Activated CD8-positive, alpha-beta memory T cell treated with anti-CD3 and anti-CD28 coated beads, Interleukin-2, amount 50 U/mL, for 1 hour (primary cell): ENCODE measurements around the gene CHTF18.
A peak's percentile ranks its signal among the peaks of the same experiment; 100 is the strongest.
"Not testable (repeated sequence)": the region's sequence is repeated elsewhere in the genome, so short reads cannot be mapped to it uniquely, and the experiment has no call there.

ENCODE experiments used
- DNase-seq: peaks from one replicate; pipeline ENCODE4 v3.0.0-alpha.2; 2020; ENCODE audit errors: extremely low read depth

Gene CHTF18

DNA sequence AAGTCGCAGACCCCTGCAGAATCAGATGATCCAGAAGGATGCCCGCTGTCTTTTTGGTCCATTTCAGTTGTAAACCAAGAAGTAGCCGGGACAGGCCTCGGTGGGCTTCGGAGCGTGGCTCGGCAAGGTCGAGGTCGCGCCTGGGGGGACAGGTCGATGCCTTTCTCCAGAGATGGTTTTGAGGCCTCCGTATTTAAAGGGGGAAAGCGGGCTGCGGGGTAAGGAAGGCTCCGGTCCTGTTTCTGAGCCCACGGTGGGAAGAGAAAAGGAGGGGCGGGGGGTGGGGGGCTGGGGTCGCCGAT, 19.6 kb downstream of the CHTF18 start:
- no peak for DNase-seq

DNA sequence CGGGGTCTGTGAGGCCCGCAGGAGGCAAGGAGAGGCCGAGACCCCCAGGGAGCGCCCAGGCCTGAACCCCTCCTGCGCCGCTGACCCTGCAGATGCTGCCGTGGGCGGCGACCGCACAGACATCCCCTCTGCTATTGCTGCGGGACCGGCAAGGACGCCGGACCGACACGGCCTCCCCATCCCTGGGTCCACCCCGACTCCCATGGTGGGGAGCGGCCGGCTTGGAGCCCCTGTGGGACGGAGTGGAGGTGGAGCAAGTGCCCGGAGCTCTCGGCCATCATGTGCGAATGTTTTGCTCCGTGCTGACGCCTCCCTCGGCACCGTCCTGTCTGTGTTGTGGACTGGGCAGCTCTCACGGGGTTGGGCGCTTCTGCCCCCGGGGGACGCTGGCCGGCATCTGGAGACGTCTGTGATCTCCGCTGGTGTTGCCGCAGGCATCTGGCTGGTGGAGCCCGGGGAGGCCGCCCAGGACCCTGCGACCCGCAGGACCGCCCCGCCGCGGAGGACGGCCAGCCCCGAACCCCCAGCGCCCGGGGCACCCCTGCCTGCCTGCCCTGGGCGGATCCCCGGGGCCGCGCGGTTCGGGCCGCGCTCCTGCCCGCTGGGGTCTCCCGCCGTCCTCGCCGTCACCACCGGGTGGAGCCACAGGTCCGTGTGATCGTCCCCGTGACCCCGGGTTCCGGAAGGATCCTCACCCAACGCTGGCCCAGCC, 24.9 kb downstream of the CHTF18 start:
- peak; percentile 8 for DNase-seq

DNA sequence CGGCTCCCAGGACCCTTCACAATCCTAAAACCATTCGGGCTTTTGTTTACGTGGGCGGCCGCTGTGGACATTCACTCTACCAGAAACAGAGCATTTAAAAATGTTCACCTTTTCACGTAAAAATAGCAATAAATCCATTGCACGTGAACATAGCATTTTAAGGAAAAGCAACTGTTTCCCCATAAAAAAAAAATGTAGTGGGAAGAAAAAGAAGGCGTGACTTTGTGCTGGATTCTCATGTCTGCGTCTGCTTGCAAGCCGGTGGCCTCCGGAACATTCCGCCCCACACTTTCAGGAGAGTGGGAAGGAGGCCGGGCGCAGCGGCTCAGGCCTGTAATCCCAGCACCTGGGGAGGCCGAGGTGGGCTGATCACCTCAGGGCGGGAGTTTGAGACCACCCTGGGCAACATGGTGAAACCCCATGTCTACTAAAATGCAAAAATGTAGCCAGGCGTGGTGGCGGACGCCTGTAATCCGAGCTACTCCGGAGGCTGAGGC, 25.5 kb downstream of the CHTF18 start:
- DNase-seq: no peak

DNA sequence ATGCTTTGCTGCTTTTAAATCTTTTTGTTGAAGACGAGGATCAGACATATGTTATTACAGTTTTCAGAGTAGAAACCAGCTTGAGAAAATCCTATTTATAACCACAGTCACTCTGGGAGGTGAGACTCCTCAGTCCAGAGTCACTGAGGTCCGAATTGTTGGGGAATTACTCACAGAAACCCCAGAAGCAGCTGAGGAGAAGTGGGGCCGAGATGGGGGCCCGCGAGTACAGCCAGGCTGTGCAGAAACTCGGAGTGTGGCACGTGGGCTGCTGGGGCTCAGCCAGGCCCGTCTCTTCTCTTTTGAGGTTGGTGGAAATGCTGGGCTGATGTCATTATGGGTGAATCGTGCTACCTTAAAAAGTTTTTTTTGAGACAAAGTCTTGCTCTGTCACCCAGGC, 26.6 kb downstream of the CHTF18 start:
- DNase-seq: no peak

DNA sequence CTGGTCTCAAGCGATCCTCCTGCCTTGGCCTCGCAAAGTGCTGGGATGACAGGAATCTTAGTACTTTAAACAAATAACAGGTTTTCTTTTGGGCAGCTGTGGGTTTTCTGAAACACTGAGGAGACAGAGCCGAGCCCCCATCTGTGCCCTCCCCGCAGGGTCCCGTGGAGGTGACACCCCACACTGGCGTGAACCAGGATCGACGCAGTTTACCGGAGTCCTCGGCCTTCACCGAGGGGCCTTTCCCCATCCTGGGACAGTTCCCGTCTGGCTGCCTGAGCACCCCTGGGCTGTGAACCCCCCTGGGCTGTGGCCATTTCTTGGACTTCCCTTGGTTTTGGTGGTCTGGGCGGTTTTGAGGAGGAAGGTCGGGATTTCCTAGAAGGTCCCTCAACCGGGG, 27.4 kb downstream of the CHTF18 start:
- no peak for DNase-seq

DNA sequence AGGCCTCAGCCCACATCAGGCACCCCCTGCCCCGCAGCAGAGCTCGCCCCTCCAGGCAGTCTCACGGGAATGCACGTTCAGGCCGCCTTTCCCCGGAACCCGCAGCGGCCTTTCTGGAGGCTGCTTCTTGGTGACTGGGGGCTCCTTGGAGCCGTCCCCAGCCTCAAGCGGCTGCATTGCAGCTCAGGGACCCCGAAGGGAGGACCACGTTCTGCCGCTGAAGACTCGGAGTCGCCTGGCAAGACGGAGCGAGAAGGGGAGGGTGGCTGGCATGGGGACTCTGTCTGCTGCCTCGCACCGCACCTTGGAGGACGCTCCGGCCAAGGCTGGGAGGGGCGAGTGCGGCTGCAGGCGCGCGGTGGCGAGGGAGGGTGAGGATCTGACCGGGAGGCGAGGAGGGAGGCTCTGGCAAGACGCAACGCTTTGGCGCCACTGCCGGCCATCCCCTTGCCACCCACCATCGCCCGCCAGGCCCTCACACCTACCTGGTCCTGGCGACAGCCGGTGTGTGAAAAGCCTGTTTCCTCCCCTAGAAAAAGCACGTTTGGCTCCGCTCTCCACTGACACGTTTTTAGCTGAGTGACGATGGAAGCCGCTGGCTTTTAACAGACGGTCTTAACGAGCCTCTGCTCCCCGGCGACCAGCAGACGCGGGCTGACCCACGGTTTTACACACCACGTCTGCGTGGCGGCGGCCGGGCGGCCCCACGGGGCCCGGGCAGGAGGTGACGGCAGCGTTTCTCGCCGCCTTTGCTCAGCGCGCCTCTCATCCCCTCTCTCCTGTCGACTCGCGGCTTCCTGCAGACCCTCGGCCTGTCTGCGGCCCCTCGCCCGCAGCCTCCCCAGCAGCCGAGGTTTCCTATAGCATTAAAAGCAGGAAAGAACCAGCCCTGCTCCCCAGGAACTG, 28.8 kb downstream of the CHTF18 start:
- DNase-seq: no peak

DNA sequence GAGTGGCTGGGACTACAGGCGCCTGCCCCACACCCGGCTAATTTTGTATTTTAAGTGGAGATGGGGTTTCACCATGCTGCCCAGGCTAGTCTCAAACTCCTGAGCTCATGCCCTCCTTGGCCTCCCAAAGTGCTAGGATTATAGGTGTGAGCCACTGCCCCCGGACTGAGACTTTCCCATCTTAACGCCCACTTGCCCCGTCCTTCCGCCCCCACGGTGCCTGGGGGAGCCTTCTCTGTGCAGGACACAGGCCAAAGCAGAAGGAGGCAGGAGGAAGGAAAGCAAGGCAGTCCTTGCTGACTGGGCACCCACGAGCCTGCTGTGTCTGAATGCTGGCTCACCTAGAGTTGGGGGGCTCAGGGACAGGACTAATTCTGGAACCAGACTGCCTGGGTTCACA, 29.7 kb downstream of the CHTF18 start:
- DNase-seq: no peak

DNA sequence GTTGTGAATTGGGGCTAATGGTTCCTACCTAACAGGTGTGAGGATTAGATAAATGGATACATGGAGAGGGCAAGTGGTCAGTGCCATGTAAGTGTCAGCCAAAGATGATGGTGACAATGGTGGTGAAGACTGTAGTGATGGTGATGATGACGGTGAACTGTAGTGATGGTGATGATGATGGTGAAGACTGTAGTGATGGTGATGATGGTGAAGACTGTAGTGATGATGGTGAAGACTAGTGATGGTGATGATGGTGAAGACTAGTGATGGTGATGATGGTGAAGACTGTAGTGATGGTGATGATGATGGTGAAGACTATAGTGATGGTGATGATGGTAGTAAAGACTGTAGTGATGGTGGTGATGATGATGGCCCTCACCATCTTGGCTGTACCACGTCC, 30.2 kb downstream of the CHTF18 start:
- no peak for DNase-seq

DNA sequence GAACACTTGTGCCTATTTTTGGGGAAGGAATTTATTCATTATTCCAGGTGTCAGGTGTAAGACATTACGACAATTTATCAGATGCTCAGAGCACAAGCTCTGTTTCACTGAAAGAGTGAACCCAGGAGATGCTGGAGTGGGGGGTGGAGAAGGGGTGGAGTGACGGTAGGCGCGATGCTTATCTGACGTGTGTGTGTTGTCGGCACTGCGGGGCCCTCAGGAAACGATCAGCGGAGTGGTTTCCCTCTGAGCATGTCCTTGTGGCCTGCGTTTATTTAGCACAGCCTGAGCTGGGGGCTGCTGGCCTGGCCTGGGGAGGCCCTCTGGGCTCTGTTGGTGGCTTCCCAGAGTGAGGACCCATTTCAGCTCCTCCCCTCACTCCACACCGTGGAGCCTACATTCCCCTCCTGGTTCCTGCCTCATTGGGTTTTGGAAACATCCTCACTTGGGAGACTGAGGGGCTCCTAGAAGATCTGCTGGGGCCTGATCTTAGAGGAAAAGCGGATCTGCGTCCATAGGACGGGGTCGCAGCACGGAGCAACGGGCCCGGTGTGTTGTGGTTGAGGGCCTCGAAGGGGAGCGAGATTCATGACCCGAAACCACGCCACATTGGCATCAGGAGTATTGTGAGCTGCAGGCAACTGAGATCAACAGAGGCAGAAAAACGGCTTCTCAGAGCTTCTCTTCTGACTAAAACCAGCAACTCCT, 31.1 kb downstream of the CHTF18 start:
- peak; percentile 13 for DNase-seq

DNA sequence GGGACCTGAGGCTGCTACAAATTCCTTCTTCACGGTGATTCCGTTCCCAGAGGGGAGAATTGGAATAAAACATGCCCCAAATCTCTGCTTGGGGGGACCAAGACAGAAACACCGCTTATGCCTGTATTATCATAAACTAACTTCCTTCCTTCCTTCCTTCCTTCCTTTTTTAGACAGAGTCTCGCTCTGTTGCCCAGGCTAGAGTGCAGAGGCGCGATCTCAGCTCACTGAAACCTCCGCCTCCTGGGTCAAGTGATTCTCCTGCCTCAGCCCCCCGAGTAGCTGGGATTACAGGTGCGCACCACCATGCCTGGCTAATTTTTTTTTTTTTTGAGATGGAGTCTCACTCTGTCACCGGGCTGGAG, 31.6 kb downstream of the CHTF18 start:
- not testable (repeated sequence) for DNase-seq

DNA sequence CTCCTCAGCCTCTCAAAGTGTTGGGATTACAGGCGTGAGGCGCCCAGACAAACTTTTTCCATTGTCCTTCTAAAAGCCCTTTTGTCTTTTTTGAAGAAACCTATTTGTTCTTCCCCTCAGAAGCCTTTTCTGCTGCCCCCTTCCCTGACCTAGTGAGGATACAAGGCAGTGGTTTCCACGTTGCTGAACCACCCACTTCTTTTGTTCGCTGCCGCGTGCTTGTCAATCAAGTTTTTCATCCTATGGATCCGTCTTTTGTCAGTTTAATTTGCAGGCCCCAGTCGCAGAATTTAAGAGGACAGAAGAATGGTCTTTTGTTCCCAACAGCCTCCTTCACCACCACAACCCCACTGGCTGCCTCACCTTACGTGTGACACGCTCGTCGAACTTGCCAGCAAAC, 32.3 kb downstream of the CHTF18 start:
- DNase-seq: no peak

DNA sequence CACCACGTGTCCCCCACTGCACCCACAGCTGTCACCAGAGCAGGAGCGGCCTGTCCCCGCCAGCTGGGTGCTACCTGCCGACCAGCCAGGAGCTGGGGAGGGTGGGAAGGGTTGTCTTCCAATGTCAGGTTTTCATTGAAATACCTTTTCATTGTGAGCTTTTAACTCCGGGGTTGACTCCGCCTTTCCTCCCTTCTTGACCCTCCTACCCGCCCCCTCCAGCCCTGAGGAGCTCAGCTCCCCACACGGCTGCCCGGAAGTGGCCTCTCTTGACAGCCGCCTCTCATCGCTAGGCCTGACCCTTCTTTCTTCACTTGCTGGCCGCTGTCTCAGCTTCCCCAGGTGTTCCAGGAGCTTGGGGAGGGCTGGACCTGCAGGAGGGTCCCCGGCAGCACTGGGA, 33.3 kb downstream of the CHTF18 start:
- DNase-seq: no peak

DNA sequence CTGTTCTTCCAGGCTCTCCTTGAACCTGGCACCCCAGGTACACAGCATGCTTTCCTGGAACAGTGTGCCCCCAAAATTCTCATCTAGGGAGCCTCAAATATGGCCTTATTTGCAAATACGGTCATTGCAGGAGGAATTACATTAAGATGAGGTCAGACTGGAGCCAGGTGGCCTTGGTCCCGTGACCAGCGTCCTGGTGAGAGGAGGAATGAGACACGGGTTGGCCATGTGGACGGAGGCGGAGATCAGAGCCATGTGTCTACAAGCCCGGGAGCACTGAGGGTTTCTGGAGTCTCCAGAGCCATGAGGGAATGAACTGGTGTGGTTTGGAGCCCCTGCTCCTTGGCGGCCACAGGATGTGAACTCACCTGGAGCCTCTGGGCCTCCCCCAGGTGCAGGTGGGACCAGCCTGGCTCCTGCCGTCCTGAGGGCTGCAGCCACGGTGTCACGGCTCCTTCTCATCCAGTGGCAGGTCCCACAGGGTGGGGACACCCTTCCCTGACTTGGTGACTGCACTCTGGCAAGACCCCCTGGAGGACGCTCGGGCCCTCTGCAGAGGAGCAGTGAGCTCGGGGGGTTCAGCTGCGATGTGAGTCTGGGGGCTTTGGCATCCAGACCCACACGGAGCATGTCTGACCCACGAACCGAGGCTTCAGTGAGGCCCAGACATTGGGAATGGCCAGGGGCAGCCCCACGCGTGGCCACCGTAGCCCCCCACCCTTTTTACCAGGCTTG, 33.9 kb downstream of the CHTF18 start:
- no peak for DNase-seq

DNA sequence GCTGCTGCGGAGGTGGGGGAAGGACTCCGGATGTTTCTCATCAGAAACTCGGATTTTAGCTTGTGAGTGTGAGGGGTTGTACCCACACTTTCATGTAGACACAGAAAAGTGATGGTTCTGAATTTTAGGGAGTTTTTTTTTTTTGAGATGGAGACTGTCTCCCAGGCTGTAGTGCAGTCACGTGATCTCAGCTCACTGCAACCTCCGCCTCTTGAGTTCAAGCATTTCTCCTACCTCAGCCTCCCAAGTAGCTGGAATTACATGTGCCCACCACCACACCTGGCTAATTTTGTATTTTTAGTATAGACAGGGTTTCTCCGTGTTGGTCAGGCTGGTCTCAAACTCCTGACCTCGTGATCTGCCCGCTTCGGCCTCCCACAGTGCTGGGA, 34.5 kb downstream of the CHTF18 start:
- no peak for DNase-seq

DNA sequence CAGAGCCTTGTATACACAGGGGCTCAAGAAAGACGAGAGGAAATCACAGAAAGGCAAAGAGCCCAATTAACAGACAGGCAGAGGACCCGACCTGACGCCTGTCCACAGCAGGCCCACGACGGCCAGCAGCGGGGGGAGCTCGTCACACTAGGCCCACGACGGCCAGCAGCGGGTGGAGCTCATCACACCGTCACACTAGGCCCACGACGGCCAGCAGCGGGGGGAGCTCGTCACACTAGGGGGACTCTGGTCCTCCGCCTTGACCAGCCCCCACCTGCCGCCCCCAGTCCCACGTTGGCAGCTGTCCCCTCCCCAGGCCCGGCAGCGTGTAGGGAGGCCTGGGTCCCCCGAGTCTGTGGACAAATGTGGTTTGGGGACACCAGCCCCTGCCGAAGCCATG, 35.8 kb downstream of the CHTF18 start:
- no peak for DNase-seq

DNA sequence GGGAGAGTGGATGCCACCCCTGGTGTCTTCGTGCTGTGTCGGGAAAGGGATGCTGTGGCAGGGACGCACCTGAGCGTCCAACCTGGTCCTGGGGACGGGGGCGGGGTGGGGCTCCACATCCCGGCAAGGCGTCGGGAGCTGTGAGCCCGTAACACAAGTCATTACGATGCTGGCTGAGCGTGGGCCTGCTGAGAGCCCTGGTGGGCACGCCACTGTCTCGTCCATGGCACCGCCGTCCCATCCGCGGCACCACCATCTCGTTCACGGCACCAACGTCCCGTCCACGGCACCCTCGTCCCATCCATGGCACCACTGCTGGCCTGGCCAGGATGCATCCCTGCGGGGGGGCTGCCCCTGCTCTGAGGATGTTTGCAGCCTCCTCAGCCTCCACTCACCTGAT, 36.2 kb downstream of the CHTF18 start:
- DNase-seq: no peak

DNA sequence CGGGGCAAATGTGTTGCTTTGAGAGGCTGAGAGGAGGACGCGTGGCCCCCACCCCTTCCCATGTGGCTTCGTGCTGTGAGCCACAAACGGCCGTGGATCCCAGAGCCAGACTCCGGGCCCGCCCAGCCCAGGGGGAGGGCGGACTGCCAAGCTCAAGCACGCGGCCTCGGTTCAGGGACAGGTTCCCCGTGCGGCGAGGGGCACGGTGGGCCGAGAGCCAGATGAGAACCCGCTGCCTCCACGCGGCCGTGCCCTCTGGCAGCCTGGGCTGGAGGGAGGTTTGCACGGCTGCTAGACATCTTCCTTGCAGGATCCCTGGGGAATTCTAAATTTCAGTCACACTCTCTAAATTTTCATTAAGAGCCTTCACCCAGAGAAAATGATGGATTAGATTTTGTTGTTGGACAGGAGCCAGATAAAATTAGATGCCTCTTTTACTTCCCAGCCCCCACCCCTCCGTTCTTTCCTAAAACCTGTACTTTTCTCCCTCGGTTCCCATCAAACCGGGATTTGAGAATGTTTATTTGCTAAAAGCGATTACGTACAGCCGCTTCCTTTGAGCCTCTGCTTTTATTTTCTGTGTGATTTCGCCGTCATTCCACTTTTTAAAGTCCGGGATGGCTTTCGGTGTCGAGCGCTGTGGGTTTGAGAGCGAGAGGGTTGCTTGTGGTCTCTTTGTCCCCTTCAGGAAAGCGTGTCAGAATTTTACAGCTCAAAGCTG, 37.1 kb downstream of the CHTF18 start:
- DNase-seq: no peak

DNA sequence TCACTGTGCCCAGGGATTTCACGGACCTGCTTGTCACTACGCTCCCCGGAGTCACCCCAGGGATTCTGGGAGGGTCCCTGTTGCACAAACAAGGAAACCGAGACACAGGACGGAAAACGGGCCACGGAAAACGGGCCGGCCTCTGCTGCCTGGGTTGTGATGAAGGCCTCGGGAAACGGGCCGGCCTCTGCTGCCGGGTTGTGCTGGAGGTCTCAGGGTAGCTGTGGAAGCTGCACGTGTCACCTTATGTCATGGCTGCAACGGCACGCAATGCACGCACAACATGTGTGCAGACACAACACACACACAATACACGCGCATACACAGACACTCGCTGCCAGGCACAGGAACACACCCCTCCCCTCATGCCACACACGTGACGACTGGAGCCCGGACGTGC, 39.1 kb downstream of the CHTF18 start:
- DNase-seq: no peak

DNA sequence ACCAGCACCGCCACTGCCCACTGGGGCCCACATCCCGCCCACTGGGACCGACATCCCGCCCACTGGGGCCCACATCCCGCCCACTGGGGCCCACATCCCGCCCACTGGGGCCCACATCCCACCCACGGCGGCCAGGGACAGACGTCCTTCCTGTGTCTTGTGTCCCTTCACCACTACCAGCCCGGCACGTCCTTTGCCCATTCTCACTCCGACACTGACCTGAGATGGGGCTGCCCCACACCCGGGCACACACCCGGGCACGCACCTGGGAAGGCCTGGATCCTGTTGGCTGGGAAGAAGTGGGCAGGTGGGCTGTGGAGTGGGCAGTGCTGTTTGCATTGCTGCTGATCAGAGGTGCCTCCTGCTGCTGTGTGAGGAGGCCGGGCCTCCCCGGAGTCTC, 40.5 kb downstream of the CHTF18 start:
- no peak for DNase-seq

DNA sequence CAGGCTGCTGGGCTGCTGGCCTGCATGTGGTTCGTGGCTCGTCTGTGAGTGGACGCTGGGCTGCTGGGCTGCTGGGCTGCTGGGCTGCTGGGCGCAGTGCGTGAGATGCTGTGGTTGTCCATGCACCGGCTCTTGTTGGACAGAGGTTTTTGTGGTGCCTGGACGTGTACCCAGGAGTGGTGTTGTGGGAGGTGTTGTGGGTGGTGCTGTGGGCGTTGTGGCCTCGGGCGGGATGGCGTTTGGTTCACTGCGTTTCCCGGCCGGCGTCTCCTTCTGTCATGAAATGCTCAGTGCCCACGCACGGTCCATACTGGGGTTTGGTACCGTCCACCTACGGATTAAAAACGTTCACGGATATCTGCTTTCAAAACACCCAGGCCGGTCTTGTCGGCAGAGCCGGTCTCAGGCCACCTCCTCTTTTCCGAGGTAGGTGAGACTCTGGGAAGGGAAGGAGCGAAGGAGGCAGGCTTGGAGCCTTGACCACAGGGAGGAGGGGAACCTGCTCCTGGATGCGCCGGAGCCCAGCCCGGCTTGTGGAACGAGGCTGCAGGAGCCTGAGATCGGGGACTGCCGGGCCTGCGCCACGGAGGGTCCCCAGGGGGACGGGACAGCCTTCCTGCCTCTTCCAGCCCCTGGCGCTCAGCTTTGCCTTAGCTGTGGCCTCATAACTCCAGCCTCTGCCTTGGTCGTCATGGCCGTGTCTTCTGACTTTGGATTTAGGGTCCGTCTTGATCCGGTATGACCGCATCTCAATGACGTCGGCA, 41.9 kb downstream of the CHTF18 start:
- DNase-seq: no peak
